B cell (primary cell): ENCODE data around the gene PAAF1. TPM values are rescaled to one million over a fixed set of nuclear protein-coding genes. Genes with fewer than 3 reads are reported as not detected.

Source experiments
- ATAC-seq: fragments of 200-7000 bp; cut with Tn5 transposase; one replicate; pipeline ENCODE4 v1.10.0; 2021; ENCODE audit warnings: low read depth, mild to moderate bottlenecking, moderate number of reproducible peaks, moderate library complexity
- CTCF ChIA-PET: fragments of 350-600 bp; sonication (Branson Sonifier 250); formaldehyde crosslinking; loops from one replicate; lab custom pipeline; 2021; ENCODE audit warnings: antibody characterized with exemption, inconsistent platforms; lab: Charles Lee
- POLR2A ChIA-PET: fragments of 350-600 bp; sonication (Branson Sonifier 250); formaldehyde crosslinking; loops from one replicate; lab custom pipeline; 2021; ENCODE audit warnings: antibody characterized with exemption; lab: Charles Lee
- DNase-seq: peaks from one replicate; pipeline ENCODE4 v3.0.0; 2013
- H2AFZ ChIP-seq: 2 replicates; pipeline ENCODE4 v1.6.1; 2012; ENCODE audit warnings: mild to moderate bottlenecking, low read depth, low read length; ENCODE audit not compliant: insufficient read depth, poor library complexity, severe bottlenecking
- H3K27ac ChIP-seq, 2 donors: 1 replicate in 1 of 2; 2 replicates in 1 of 2; pipeline ENCODE4 v1.5.1; 2012 to 2013; ENCODE audit warnings: low read length in 2 of 2, mild to moderate bottlenecking in 2 of 2, moderate library complexity in 1 of 2
- H3K27me3 ChIP-seq, 4 experiments: fragments of 200-600 bp in 1 of 4; sonication (generic) in 1 of 4; replicated peaks in 1 of 4; 1 replicate in 2 of 4; 2 replicates in 2 of 4; pipeline versions ENCODE4 v1.6.1 to v1.7.0; 2013 to 2016; ENCODE audit warnings: low read length in 3 of 4, mild to moderate bottlenecking in 2 of 4, mixed read lengths in 1 of 4, moderate library complexity in 1 of 4; ENCODE audit not compliant: insufficient read depth in 4 of 4, control insufficient read depth in 3 of 4; ENCODE audit errors: control extremely low read depth in 1 of 4
- H3K36me3 ChIP-seq, 2 experiments: replicated peaks in 1 of 2; 1 replicate in 1 of 2; 2 replicates in 1 of 2; pipeline versions ENCODE4 v1.6.1 to v1.7.1; 2013; ENCODE audit warnings: low read length in 1 of 2; ENCODE audit not compliant: insufficient read depth in 2 of 2, control insufficient read depth in 1 of 2; ENCODE audit errors: control extremely low read depth in 1 of 2, extremely low read depth in 1 of 2
- H3K4me1 ChIP-seq, 2 donors: fragments of 200-600 bp in 1 of 2; sonication (generic) in 1 of 2; 1 replicate in 1 of 2; 2 replicates in 1 of 2; pipeline versions ENCODE4 v1.5.1 to v1.6.1; 2013 to 2017; ENCODE audit warnings: low read length in 2 of 2; ENCODE audit not compliant: control insufficient read depth in 2 of 2, insufficient read depth in 2 of 2
- H3K4me2 ChIP-seq: replicated peaks from 2 replicates; pipeline ENCODE3; 2012; ENCODE audit warnings: mild to moderate bottlenecking, low read depth, low read length; ENCODE audit not compliant: poor library complexity, severe bottlenecking
- H3K4me3 ChIP-seq, 5 experiments: fragments of 200-600 bp in 1 of 5; sonication (generic) in 1 of 5; 1 replicate in 3 of 5; 2 replicates in 2 of 5; pipeline versions ENCODE4 v1.5.1 to v1.7.0; 2011 to 2016; ENCODE audit warnings: low read length in 4 of 5, mild to moderate bottlenecking in 4 of 5, low read depth in 2 of 5, control low read depth in 1 of 5, moderate library complexity in 1 of 5; ENCODE audit not compliant: insufficient read depth in 1 of 5; ENCODE audit errors: control extremely low read depth in 1 of 5, extremely low read depth in 1 of 5
- H3K79me2 ChIP-seq: fragments of 200-600 bp; sonication (generic); one replicate; pipeline ENCODE4 v1.6.0; 2016; ENCODE audit warnings: low read length; ENCODE audit not compliant: control insufficient read depth, insufficient read depth
- H3K9ac ChIP-seq: fragments of 200-600 bp; sonication (generic); 2 replicates; pipeline ENCODE4 v1.6.1; 2017; ENCODE audit warnings: mild to moderate bottlenecking, low read length, moderate library complexity
- H3K9me3 ChIP-seq, 3 donors: one replicate each; pipeline versions ENCODE4 v1.6.1 to v1.7.1; 2013; ENCODE audit warnings: low read length in 2 of 3; ENCODE audit not compliant: control insufficient read depth in 2 of 3, insufficient read depth in 1 of 3; ENCODE audit errors: control extremely low read depth in 1 of 3
- H4K20me1 ChIP-seq: 2 replicates; pipeline ENCODE4 v1.6.0; 2012; ENCODE audit warnings: mild to moderate bottlenecking, low read length; ENCODE audit not compliant: insufficient read depth, control insufficient read depth, poor library complexity, severe bottlenecking
- H3K27ac Mint-ChIP-seq: one replicate; pipeline ENCODE4 v1.8.0; 2021; ENCODE audit warnings: mixed read lengths
- H3K27me3 Mint-ChIP-seq: one replicate; pipeline ENCODE4 v1.8.0; 2021; ENCODE audit warnings: mixed read lengths
- H3K4me1 Mint-ChIP-seq: one replicate; pipeline ENCODE4 v1.8.0; 2021; ENCODE audit warnings: mixed read lengths
- H3K4me3 Mint-ChIP-seq: one replicate; pipeline ENCODE4 v1.8.0; 2021; ENCODE audit warnings: mixed read lengths
- H3K9me3 Mint-ChIP-seq: one replicate; pipeline ENCODE4 v1.8.0; 2022; ENCODE audit warnings: mixed read lengths; ENCODE audit not compliant: insufficient read depth
- CTCF ChIP-seq: fragments of 200-600 bp; IDR thresholded peaks from one replicate; pipeline ENCODE4 v1.8.0; 2022; ENCODE audit warnings: antibody characterized with exemption, mild to moderate bottlenecking
- EZH2 ChIP-seq: IDR thresholded peaks from 2 replicates; pipeline ENCODE4 v1.6.1; 2012; ENCODE audit warnings: borderline replicate concordance, low read depth, mild to moderate bottlenecking, moderate library complexity, low read length; ENCODE audit not compliant: insufficient read depth, poor library complexity, severe bottlenecking
- WGBS: methylation state at CpG from one replicate; pipeline ENCODE4 v1.1.5; 2013; ENCODE audit warnings: missing lambda C conversion rate; ENCODE audit not compliant: insufficient coverage; 5-methylcytosine and 5-hydroxymethylcytosine counted together
- intact Hi-C: fragments of 100-400 bp; cut with micrococcal nuclease; formaldehyde crosslinking; loops from one replicate; pipeline ENCODE4 v1.10.0; 2022
- polyA plus RNA-seq: library from polyadenylated mRNA; depleted of rRNA; stranded (reverse); fragments of >200 nt; gene quantifications from 2 replicates; pipeline ENCODE4 v1.2.3, GENCODE V29; 2012
- total RNA-seq, 2 donors: library from RNA; stranded (reverse); fragments of 120-200 nt in 1 of 2; gene quantifications; 1 replicate in 1 of 2; 2 replicates in 1 of 2; pipeline versions ENCODE4 v1.2.3 to v1.2.4, GENCODE V29; 2013 to 2022

PAAF1 gene
- total and polyA plus RNA-seq, 2 donors (not counting 1 experiment from before 2014, with no cell fraction given), result 11.5 to 19.5 TPM

DNA sequence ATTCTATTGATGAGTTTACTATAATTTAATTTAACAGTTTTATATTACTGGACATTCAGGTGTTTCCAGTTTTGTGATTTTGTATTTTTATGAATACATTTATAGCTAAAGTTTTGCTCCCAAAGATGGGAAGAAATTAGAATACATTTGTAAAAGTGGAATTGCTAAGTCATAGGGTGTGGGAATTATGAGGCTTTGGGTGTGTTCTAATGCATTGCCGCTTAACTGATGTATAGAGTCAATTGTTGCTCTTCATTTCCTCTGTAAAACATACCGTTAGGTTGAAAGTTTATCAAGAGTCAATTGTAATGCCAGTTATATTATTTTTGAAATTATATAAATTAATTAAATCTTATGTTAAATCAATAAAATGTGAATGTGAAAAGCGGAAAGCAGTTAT lies 16.2 kb downstream of the PAAF1 start:
- TF ChIP-seq EZH2, result no peak
- no peak for TF ChIP-seq CTCF
- H3K9ac ChIP-seq, result no peak overlapping the region
- H4K20me1 ChIP-seq, result no peaks in the 10 kb centered on the region
- no peak overlapping the region for H3K27ac ChIP-seq
- H3K4me2 ChIP-seq, result no peak overlapping the region
- no peaks in the 10 kb centered on the region for H3K27me3 Mint-ChIP-seq
- no peak overlapping the region for H3K4me3 ChIP-seq
- H3K27ac Mint-ChIP-seq, result no peak overlapping the region
- no peaks in the 10 kb centered on the region for H3K79me2 ChIP-seq
- H3K9me3 Mint-ChIP-seq, result no peaks in the 10 kb centered on the region
- H3K4me1 Mint-ChIP-seq, result no peaks in the 10 kb centered on the region
- CTCF ChIA-PET, result no interaction called here
- H2AFZ ChIP-seq, result no peak overlapping the region
- DNase-seq (no peak), ATAC-seq (no peak)
- H3K27me3 ChIP-seq, result no peaks in the 10 kb centered on the region
- no peaks in the 10 kb centered on the region for H3K4me1 ChIP-seq
- peaks cover 8 to 43% of the 10 kb centered on the region in 2 experiments for H3K36me3 ChIP-seq
- intact Hi-C loops, result no loop called here
- POLR2A ChIA-PET, result no interaction called here
- WGBS, result 100% methylated on average over 1 of the region's 3 CpGs
- H3K4me3 Mint-ChIP-seq, result no peak overlapping the region
- H3K9me3 ChIP-seq, result no peaks in the 10 kb centered on the region

DNA sequence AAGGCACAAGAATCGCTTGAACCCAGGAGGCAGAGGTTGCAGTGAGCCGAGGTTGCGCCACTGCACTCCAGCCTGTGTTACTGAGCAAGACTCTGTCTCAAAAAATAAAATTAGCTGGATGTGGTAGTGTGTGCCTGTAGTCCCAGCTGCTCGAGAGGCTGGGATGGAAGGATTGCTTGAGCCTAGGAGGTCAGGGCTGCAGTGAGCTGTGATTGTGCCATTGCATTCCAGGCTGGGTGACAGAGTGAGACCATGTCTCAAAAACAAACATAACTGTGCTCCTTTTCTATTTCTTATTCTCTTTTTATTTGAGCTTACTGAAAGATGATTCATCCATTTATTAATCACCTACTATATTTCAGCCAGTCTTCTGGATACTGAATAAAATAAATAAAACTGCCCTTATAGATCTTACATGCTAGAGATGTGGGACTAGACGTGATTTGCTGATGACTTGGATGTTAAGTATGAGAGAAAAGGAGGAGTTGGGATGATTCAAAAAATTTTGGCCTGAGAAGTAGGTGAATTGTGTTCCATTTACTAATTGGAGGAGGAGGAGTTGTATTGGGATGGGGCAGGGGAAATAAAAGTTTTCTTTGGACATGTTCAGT lies 18.0 kb downstream of the PAAF1 start:
- ATAC-seq (no peak), DNase-seq (no peak)
- H3K27me3 ChIP-seq, result no peaks in the 10 kb centered on the region
- H3K4me1 ChIP-seq, result no peaks in the 10 kb centered on the region
- TF ChIP-seq CTCF, result no peak
- no peak for TF ChIP-seq EZH2
- no peak overlapping the region for H3K4me3 ChIP-seq
- H2AFZ ChIP-seq, result no peak overlapping the region
- ChIA-PET POLR2A (no interaction called here), CTCF (interaction anchor here (0.9 kb wide), 1 partner anchor 10 kb away, joined by 3 read pairs; no protein-coding TSS in a partner anchor)
- no peak overlapping the region for H3K4me2 ChIP-seq
- H3K79me2 ChIP-seq, result no peaks in the 10 kb centered on the region
- no peak overlapping the region for H3K27ac ChIP-seq
- H3K27ac Mint-ChIP-seq, result no peak overlapping the region
- no peaks in the 10 kb centered on the region for H4K20me1 ChIP-seq
- intact Hi-C loops, result no loop called here
- no peak overlapping the region for H3K4me3 Mint-ChIP-seq
- no peaks in the 10 kb centered on the region for H3K9me3 Mint-ChIP-seq
- 96% methylated on average over 5 of the region's 5 CpGs for WGBS
- no peaks in the 10 kb centered on the region for H3K27me3 Mint-ChIP-seq
- no peaks in the 10 kb centered on the region for H3K4me1 Mint-ChIP-seq
- peaks cover 3 to 35% of the 10 kb centered on the region in 2 experiments for H3K36me3 ChIP-seq
- H3K9ac ChIP-seq, result no peak overlapping the region
- no peaks in the 10 kb centered on the region for H3K9me3 ChIP-seq
